ENCODE results near the gene CDC26. TPM values are rescaled to one million over a fixed set of nuclear protein-coding genes. Genes with fewer than 3 reads are reported as not detected.
A peak's percentile ranks its signal among the peaks of the same experiment; 100 is the strongest.
"Not testable (repeated sequence)": the region's sequence is repeated elsewhere in the genome, so short reads cannot be mapped to it uniquely, and the experiment has no call there.

The CDC26 gene
- total RNA-seq: 40.4 and 55.9 TPM in 2 replicates

- peak; percentile 97 for DNase-seq (ENCODE audit: low read depth, low spot score)
These were observed at the start of gene CDC26, which contains the start of gene PRPF4 for GRCh38 chr9:113275157-113276131. TSS of gene CDC26 (minus strand) at chr9:113275572. CDS start at chr9:113272507, 3,065 bp downstream. TSS of gene PRPF4 (plus strand) at chr9:113275658. CDS start at chr9:113275744, 86 bp downstream.

- no peak for DNase-seq (ENCODE audit: low read depth, low spot score)
These were observed 47.3 kb upstream of the CDC26 start for GRCh38 chr9:113322671-113323070.

GRCh38 chr9:113320051-113320450 is 44.7 kb upstream of the CDC26 start:
- DNase-seq (ENCODE audit: low read depth, low spot score): no peak

- DNase-seq (ENCODE audit: low read depth, low spot score): no peak
These were observed 43.7 kb upstream of the CDC26 start for GRCh38 chr9:113319054-113319453.

- DNase-seq (ENCODE audit: low read depth, low spot score): no peak
These were observed 42.4 kb upstream of the CDC26 start for GRCh38 chr9:113317777-113318176.

GRCh38 chr9:113316030-113316429 is 40.7 kb upstream of the CDC26 start:
- DNase-seq (ENCODE audit: low read depth, low spot score): no peak

GRCh38 chr9:113315231-113315630 is 39.9 kb upstream of the CDC26 start:
- DNase-seq (ENCODE audit: low read depth, low spot score): no peak

GRCh38 chr9:113313261-113313660 is 37.9 kb upstream of the CDC26 start:
- no peak for DNase-seq (ENCODE audit: low read depth, low spot score)

- no peak for DNase-seq (ENCODE audit: low read depth, low spot score)
These were observed 36.6 kb upstream of the CDC26 start for GRCh38 chr9:113311961-113312360.

GRCh38 chr9:113310538-113310937 is 35.2 kb upstream of the CDC26 start:
- no peak for DNase-seq (ENCODE audit: low read depth, low spot score)

- DNase-seq (ENCODE audit: low read depth, low spot score): no peak
These were observed 33.9 kb upstream of the CDC26 start for GRCh38 chr9:113309204-113309813.

- DNase-seq (ENCODE audit: low read depth, low spot score): no peak
These were observed 32.1 kb upstream of the CDC26 start for GRCh38 chr9:113307396-113307975.

GRCh38 chr9:113306566-113306965 is 31.2 kb upstream of the CDC26 start:
- DNase-seq (ENCODE audit: low read depth, low spot score): no peak

GRCh38 chr9:113302792-113303418 is 27.5 kb upstream of the CDC26 start, which contains the start of gene RNF183:
TSS of gene RNF183 (minus strand) at chr9:113303376. CDS start at chr9:113298184, 5,192 bp downstream.
- no peak for DNase-seq (ENCODE audit: low read depth, low spot score)

- no peak for DNase-seq (ENCODE audit: low read depth, low spot score)
These were observed 26.2 kb upstream of the CDC26 start for GRCh38 chr9:113301548-113301947.

- no peak for DNase-seq (ENCODE audit: low read depth, low spot score)
These were observed 24.5 kb upstream of the CDC26 start for GRCh38 chr9:113299800-113300292.

GRCh38 chr9:113298924-113299770 is 23.8 kb upstream of the CDC26 start:
- DNase-seq (ENCODE audit: low read depth, low spot score): no peak

- DNase-seq (ENCODE audit: low read depth, low spot score): no peak
These were observed 22.9 kb upstream of the CDC26 start for GRCh38 chr9:113298311-113298710.

GRCh38 chr9:113296796-113297558 is 21.6 kb upstream of the CDC26 start:
- no peak for DNase-seq (ENCODE audit: low read depth, low spot score)

- not testable (repeated sequence) for DNase-seq (ENCODE audit: low read depth, low spot score)
These were observed 20.9 kb upstream of the CDC26 start for GRCh38 chr9:113296247-113296646.
